ENCODE measurements around the gene MLLT10.
"Not testable (repeated sequence)": the region's sequence is repeated elsewhere in the genome, so short reads cannot be mapped to it uniquely, and the experiment has no call there.

MLLT10 gene

DNA sequence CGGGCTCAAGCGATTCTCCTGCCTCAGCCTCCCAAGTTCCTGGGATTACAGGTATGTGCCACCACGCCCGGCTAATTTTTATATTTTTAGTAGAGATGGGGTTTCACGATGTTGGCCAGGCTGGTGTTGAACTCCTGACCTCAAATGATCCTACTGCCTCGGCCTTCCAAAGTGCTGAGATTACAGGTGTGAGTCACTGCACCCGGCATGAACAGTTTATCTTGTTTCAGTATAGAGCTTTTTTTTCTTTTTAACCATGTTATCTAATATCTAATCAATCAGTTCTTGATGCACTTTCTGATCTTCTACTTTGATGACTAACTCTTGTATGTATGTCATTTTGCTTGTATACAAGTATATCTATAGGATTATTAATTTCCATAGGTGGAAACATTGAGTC, 54.1 kb downstream of the MLLT10 start:
- not testable (repeated sequence) for DNase-seq

DNA sequence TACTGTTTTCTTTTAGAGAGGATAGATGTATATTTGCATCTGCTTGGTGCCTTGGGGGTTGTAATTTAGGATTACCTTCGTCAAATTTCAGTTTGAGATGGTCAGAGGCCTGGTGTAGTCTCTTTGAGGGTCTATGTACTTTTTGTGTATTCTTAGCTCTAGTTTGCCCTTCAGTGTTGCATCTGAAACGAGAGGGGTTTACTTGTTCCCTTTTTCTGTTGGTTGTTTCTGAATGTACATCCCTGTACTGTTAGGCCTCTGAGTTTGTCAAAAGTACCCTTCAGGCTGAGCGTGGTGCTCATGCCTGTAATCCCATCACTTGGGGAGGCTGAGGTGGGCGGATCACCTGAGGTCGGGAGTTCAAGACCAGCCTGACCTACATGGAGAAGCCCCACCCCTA, 60.0 kb downstream of the MLLT10 start:
- no peak for DNase-seq

- no peak for DNase-seq
These were observed 65.5 kb downstream of the MLLT10 start for GRCh38 chr10:21599582-21599981.

DNA sequence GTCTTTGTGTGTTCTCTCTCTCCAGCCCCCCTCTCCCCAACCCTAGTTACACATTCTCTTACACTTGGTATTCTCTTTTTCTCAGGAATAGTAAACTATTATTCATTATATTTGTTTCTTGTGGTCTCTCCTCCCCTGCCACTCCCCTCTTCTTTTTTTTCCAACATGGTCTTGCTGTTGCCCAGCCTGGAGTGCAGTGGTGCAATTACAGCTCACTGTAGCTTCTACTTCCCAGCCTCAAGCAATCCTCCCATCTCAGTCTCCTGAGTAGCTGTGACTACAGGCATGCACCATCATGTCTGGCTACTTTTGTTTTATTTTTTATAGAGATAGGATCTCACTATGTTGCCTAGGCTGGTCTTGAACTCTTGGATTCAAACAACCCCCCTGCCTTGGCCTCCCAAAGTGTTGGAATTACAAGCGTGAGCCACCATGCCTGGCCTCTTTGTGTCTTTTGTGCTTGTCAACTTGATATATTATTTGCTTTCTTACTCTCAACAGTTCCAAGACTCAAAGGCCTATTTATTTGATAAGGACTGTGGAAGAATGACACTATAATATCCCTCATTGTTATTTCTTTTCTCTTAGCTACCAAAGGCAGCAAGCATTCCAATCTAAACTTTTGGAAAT, 66.9 kb downstream of the MLLT10 start:
- DNase-seq, result no peak

DNA sequence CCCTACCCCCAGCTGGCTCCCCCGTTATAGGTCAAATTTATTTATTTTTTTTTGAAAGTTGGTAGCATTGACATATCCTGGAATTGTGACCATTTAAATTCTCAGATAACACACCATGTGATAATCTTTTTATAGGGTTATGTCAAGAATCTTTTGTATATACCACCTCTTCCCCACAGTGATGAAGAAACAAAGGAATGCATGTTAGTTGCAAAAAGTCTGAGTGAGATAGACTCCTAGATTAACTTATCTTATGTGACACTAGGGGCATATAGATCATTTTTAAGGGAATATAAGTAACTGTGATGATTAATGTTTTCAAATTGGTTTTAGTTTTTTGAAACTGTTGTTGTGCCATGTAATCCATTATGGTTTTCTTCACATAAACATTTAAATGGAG, 68.3 kb downstream of the MLLT10 start:
- no peak for DNase-seq

DNA sequence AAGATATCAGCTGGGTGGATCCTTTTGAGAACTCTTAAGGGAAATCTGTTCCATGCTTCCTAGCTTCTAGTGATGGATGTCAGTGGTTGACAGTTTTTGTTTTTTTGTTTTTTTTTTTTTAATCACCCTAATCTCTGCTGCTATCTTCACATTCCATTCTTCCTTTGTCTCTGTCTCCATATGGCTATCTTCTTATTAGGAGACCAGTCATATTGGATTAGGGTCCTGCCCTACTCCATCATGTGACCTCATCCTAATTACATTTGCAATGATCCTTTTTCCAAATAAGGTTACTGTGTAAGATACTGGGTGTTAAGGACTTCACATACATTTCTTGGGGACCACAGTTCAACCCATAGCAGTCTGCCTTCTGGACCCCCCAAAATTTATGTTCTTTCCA, 69.7 kb downstream of the MLLT10 start:
- DNase-seq, result no peak

DNA sequence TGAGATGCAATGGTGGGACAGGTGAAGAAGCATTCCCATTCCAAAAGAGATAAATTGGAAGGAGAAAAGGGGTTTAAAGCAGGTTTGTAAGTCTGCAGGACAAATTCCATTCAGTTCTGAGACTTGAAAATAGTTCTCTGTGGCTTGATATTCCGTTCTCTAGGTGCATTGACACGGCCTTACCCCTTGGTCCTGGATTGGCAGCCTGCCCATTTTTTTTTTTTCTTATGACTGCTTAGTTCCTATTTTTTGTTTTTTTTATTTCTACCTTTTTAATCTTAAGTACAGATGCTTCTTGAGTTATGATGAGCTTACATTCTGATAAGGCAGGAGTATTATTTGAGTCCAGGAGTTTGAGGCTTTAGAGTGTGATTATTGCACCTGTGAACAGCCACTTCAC, 70.6 kb downstream of the MLLT10 start:
- no peak for DNase-seq

DNA sequence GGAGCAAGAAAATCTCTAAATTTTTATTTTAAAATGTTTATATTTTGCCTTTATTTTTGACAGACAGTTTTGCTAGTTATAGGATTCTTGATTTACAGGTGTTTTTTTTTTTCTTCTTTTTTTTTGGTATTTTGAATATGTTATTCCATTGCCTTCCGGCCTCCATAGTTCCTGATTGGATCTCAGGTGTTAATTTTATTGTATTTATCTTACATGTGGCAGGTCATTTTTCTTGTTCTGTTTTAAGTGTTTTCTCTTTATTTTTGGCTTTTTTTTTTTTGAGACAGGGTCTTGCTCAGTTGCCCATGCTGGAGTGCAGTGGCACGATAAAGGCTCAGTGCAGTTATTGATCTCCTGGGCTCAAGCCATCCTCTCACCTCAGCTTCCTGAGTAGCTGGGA, 73.9 kb downstream of the MLLT10 start:
- DNase-seq, result no peak

- DNase-seq, result peak in 1 of 2 donors; percentile 25
These were observed 80.0 kb downstream of the MLLT10 start for GRCh38 chr10:21614000-21614399.

- no peak for DNase-seq
These were observed 83.2 kb downstream of the MLLT10 start for GRCh38 chr10:21617267-21617666.

DNA sequence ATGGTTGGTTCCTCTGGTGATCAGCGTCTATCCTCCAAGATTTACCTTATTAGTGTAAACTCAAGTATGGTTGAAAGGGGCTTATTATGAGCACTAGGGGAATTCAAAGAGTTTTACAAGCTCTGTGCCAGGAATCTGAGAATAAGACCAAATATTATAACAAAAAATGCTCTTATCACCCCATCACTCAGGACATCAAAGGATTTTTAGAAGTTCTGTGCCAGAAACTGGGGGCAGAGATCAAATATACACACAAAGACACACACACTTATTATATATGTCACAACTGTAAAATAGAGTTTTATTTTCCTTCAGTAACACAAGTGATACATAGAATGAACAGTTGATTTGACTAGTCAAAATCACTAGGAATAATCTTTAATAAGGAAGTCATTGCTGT, 89.3 kb downstream of the MLLT10 start:
- no peak for DNase-seq

- not testable (repeated sequence) for DNase-seq
These were observed 90.4 kb downstream of the MLLT10 start for GRCh38 chr10:21624421-21624820.

DNA sequence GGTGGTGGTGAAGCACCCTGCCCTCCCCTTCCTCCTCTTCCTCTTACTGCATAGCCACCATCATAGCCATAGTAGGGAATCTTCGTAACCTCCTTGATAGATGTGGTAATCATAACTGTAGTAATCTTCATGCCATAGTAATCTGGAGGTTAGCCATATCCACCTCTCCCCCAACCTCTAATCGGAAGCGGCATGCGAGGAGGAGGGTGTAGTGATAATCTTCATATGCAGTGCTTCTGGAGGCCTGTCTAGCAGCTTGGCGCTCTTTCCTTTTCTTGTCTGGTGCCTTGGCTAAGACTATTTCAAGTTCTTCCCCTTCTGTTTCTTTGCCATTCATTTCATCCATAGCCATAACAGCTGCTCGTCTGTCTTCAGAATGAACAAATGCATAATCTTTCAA, 90.9 kb downstream of the MLLT10 start:
- no peak for DNase-seq

- DNase-seq, result no peak
These were observed 91.7 kb downstream of the MLLT10 start for GRCh38 chr10:21625623-21626229.

DNA sequence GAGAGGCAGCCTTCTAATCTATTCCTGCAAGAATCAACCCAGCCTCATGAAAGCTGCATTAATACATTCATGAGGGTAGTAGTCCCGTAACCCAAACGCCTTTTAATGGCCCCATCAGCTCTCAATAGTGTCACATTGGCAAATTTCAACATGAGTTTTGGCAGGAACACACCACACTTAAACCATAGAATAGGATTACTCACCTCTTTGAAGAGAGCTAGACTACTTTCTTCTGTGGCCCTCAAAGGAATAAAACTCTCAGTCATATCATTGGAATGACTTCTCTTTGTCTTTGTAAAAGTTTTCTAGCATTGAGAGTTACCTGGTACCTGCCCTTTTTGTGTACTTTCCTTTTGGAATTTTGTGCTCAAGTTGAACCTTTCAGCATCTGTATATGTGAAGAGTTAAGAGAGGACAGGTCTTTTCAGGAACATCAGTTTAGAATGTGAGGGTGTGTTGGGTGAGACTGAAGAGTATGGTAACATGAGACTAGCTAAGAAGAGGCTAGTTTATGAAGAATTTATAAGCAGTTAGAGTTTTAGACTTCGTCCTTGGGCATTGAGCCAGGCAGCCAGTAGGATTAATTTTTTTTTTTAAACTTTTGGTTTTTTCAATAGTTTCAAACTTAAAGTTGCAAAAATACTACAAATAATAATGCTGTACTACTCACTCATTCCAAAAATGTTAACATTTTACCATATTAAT, 92.6 kb downstream of the MLLT10 start:
- DNase-seq, result no peak

DNA sequence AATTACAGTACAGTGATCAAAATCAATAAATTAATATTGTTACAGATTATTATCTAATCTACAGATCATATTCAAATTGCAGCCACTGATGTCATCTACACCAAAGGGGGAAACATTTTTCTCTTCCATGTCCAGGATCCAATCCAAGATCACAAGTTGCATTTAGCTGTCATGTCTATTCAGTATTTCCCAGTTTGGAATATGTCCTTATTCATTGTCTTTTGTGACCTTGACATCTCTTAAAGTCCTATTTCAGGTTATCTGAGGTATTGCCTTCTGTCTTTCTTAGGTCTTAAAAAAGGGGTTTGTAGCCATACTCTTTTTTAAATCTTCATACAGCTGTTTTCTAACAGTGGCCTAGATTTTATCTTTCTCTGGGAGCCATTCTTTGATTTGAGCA, 93.3 kb downstream of the MLLT10 start:
- DNase-seq, result no peak

DNA sequence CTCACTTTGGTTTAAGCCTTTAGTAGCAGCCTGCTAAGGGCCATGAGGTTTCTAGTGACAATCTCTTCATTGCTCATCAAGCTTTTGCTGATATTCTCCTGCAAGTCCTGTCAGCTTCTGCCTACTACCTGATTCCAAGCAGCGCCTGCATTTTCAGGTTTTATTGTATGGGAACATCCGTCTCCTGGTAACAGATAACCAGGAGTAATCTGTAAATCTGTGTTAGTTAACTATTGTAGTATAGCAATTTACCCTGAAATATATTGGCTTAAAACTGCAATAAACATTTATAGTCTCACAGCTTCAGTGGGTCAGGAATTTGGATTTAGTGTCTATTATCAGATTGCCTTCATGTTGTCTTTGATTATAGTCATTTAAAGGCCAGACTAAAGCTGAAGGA, 94.0 kb downstream of the MLLT10 start:
- DNase-seq, result no peak

- not testable (repeated sequence) for DNase-seq
These were observed 94.6 kb downstream of the MLLT10 start for GRCh38 chr10:21628645-21629044.

GRCh38 chr10:21634599-21635365, 100.8 kb downstream of the MLLT10 start:
- DNase-seq, result no peak

- no peak for DNase-seq
These were observed 103.8 kb downstream of the MLLT10 start for GRCh38 chr10:21637795-21638194.

DNA sequence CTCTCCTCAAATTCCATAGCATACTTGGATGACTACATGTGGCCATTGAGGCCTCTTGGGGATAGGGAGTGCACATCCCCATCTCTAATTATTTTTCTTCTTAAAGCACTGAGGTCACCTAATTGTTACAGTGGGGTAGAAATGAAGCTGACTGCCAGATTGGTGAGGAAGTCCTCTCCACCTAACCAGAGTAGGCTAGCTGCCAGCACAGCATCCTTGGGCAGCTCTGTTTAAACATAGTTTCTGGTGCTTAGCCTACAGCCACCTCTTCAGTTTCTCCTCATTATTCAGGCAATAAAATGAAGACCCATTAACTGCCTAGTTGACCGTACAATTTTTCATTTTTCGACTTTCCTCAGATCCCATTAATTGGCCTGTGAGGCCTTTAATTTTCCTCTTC, 104.6 kb downstream of the MLLT10 start:
- DNase-seq, result no peak

- no peak for DNase-seq
These were observed 114.0 kb downstream of the MLLT10 start for GRCh38 chr10:21648040-21648439.

DNA sequence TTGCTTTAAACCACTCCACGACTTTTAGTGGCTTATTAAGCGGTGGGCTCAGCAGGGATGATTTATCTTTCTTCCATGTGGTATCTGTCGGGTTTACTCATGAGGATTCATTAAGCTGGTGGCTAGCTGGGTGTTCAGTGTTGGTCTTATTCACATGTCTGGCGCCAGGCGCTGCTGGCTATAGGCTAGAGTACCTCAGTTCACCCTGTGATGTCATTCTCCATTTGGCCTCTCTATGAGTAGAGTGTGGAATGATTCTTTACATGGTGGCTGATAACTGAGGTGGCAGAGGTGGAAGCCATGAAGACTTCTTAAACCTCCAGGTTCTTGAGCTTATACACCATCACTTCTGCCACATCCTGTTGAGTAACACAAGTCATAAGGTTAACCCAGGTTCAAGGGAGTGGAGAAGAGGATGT, 115.4 kb downstream of the MLLT10 start:
- DNase-seq, result peak in 1 of 2 donors; percentile 6

DNA sequence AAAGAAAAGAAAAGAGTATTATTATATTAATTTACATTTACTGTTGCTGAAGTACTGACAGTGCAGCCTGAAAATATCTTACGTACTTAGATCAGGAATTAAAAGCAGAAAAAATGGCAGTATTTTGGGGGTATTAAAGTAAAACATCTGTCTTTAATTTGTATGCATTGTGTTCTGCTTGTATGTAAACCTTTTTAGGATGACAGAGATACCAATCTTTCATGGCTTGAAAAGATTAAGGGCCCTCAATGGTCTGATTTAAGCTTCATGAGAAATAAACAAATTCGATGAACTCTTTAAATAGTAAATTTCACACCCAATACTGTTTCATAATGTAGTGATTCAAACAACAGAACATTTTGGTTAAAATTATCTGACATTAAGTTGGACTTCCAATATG, 116.3 kb downstream of the MLLT10 start:
- no peak for DNase-seq
